ENCODE measurements around the gene PACS2. TPM values are rescaled to one million over a fixed set of nuclear protein-coding genes. Genes with fewer than 3 reads are reported as not detected.
A peak's percentile ranks its signal among the peaks of the same experiment; 100 is the strongest.

The PACS2 gene
- total RNA-seq, 4 donors from 2014 or later = 142 to 225 (median 183) TPM

DNA sequence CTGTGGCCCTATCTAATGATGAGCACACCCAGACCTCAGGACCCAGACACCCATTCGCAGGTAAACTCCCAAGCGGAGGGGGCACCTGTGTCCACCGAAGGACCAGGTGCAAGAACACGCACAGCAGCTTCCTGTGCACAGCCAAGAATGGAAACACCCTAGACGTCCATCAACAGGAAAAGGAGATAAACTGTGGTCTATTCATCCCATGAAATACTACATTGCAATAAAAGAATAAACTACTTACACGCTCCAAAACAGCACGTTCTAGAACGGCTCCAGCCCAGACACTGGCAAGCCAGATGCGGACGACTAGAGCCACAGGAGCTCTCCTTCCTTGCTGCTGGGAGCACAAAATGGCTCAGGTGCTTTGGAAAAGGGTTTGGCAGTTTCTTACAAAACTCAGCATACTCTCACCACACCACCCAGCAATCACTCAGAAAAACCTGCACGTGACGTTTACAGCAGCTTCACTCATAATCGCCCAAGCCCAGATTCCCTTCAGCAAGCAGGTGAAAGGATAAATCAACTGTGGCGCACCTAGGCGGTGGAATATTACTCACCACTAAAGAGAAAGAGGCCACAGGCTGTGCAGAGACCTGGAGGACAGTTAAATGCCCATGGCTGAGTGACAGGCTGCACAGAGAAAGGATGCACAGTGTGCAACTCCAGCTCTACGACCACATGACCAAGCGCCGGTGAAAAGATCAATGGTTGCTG, 34.7 kb upstream of the PACS2 start:
- Histone ChIP-seq H3K27ac (no peak overlapping the region), H3K4me3 (no peak overlapping the region), H3K27me3 (no peaks in the 10 kb centered on the region), H3K4me1 (peaks cover 0 to 38% (median 2%) of the 10 kb centered on the region in 4 donors), H3K36me3 (peaks cover 0 to 23% (median 0%) of the 10 kb centered on the region in 3 donors), H3K9me3 (no peaks in the 10 kb centered on the region)
- TF ChIP-seq POLR2A (IDR thresholded peaks at IDR 0.05) (no peak), EP300 (IDR thresholded peaks at IDR 0.05) (no peak)
- TF ChIP-seq, protein P1, sequence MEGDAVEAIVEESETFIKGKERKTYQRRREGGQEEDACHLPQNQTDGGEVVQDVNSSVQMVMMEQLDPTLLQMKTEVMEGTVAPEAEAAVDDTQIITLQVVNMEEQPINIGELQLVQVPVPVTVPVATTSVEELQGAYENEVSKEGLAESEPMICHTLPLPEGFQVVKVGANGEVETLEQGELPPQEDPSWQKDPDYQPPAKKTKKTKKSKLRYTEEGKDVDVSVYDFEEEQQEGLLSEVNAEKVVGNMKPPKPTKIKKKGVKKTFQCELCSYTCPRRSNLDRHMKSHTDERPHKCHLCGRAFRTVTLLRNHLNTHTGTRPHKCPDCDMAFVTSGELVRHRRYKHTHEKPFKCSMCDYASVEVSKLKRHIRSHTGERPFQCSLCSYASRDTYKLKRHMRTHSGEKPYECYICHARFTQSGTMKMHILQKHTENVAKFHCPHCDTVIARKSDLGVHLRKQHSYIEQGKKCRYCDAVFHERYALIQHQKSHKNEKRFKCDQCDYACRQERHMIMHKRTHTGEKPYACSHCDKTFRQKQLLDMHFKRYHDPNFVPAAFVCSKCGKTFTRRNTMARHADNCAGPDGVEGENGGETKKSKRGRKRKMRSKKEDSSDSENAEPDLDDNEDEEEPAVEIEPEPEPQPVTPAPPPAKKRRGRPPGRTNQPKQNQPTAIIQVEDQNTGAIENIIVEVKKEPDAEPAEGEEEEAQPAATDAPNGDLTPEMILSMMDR (IDR thresholded peaks at IDR 0.05) = no peak
- WGBS, 2 donors = 82 to 85% methylated on average over 18 of the region's 18 CpGs
- no peak for DNase-seq (ENCODE audit: low spot score in 2 of 2)

DNA sequence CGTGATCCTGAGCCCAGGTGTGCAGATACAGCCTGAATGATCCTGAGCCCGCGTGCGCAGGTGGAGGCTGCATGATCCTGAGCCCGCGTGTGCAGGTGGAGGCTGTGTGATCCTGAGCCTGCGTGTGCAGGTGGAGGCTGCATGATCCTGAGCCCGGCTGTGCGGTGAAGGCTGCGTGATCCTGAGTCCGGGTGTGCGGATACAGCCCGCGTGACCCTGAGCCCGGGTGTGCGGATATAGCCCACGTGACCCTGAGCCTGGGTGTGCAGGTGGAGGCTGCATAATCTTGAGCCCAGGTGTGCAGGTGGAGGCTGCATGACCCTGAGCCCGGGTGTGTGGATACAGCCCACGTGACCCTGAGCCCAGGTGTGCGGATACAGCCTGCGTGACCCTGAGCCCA, 34.0 kb upstream of the PACS2 start:
- Histone ChIP-seq H3K4me3 (no peak overlapping the region), H3K27me3 (no peaks in the 10 kb centered on the region), H3K36me3 (peaks cover 0 to 23% (median 0%) of the 10 kb centered on the region in 3 donors), H3K9me3 (no peaks in the 10 kb centered on the region), H3K27ac (no peak overlapping the region), H3K4me1 (peaks cover 0 to 31% (median 2%) of the 10 kb centered on the region in 4 donors)
- WGBS, 2 donors = 94 to 96% methylated on average over 20 to 21 of the region's 21 CpGs
- no peak for TF ChIP-seq EP300 (IDR thresholded peaks at IDR 0.05)
- TF ChIP-seq, protein P1 (IDR thresholded peaks at IDR 0.05) = no peak
- TF ChIP-seq POLR2A (IDR thresholded peaks at IDR 0.05) = no peak
- no peak for DNase-seq (ENCODE audit: low spot score in 2 of 2)

DNA sequence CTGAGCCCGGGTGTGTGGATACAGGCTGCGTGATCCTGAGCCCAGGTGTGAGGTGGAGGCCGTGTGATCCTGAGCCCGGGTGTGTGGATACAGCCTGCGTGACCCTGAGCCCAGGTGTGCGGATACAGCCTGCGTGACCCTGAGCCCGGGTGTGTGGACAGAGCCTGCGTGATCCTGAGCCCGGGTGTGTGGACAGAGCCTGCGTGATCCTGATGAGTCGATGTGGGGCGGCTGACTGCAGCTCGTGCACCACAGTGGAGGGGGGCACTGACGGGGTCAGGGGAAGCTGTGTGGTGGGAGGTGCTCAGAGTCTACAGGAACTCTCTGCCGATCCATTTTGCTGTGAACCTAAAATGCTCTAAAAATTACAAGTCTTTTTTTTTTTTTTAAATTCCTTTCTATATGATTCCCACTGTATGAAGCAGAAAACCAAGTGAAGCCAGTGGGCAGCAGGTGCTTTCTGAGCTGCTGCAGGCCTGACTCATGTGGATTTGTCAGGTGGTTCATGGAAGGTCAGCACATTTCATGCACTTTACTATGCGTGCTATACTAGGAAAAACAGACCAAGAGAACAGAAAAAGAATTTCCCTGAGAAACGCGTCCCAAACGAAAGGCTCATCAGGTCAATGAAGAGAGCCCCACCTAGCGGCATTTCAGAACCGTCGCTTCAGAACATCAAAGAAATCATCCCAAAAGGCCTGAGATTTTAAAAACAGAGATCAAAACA, 33.0 kb upstream of the PACS2 start:
- no peak for TF ChIP-seq EP300 (IDR thresholded peaks at IDR 0.05)
- TF ChIP-seq, protein P1 (IDR thresholded peaks at IDR 0.05) = peak; percentile 42 to 52 (median 48)
- no peak overlapping the region for H3K4me3 ChIP-seq
- peak in 1 of 2 donors; percentile 18 for DNase-seq (ENCODE audit: low spot score in 2 of 2)
- H3K36me3 ChIP-seq = peaks cover 0 to 28% (median 0%) of the 10 kb centered on the region in 3 donors
- peaks cover 0 to 29% (median 2%) of the 10 kb centered on the region in 4 donors for H3K4me1 ChIP-seq
- no peaks in the 10 kb centered on the region for H3K9me3 ChIP-seq
- H3K27me3 ChIP-seq = no peaks in the 10 kb centered on the region
- no peak overlapping the region for H3K27ac ChIP-seq
- WGBS, 2 donors = 59 to 62% methylated on average over 23 of the region's 23 CpGs

DNA sequence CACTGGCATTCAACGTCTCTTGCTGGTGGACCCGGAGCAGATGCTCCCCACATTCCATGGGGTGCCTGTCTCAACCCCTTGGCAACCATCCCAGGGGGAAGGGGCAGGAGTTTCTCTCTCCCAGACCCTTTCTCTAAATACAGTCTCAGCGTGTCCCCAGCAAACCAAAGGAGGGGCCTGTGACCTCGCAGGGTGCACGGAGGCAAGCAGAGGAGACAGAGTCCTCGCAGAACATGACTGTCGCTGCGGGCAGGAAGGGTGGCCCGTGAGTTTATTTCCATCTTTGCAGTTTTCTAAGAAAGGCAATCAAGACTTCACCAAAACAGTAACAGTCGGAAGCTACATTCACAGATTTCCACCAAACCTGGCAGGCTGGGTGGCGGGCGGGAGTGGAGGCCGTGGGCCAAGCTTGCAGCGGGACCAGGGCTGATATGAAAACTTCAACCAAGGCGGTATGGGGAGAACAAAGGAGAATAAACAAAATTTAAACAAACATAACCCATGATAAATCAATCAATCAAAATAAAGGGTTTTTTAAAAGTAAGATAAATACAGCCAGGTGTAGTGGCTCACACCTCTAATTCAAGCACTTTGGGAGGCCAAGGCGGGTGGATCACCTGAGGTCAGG, 32.3 kb upstream of the PACS2 start:
- Histone ChIP-seq H3K27ac (no peak overlapping the region), H3K27me3 (no peaks in the 10 kb centered on the region), H3K9me3 (no peaks in the 10 kb centered on the region), H3K4me1 (peaks cover 0 to 34% (median 2%) of the 10 kb centered on the region in 4 donors), H3K36me3 (peaks cover 0 to 28% (median 0%) of the 10 kb centered on the region in 3 donors), H3K4me3 (no peak overlapping the region)
- no peak for TF ChIP-seq EP300 (IDR thresholded peaks at IDR 0.05)
- TF ChIP-seq POLR2A (IDR thresholded peaks at IDR 0.05) = no peak
- TF ChIP-seq, protein P1 (IDR thresholded peaks at IDR 0.05) = no peak
- WGBS, 2 donors = 67 to 72% methylated on average over 16 of the region's 16 CpGs
- DNase-seq (ENCODE audit: low spot score in 2 of 2) = no peak
